ENCODE data around the gene USP17L21.
"Not testable (repeated sequence)": the region's sequence is repeated elsewhere in the genome, so short reads cannot be mapped to it uniquely, and the experiment has no call there.

The USP17L21 gene

DNA sequence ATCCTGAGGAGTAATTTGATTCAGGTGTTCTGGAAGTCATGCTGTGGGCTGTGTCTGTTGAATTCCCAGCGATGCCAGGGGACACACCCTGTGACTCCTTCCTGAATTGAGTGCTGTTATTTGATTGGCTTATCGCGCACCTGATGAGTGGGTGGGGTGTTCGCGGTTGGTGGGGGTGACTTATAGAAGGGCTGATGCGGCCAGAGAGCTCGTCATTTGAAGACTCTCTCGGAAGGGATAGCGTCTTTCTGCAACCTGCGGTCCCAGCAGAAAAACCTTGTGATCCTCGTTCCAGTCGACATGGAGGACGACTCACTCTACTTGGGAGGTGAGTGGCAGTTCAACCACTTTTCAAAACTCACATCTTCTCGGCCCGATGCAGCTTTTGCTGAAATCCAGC, 4.6 kb downstream of the USP17L21 start, which contains the start of gene USP17L22:
USP17L22 (plus strand) TSS at position 301 of the 400 bp plus-strand sequence; CDS start at position 301, 0 bp downstream.
- not testable (repeated sequence) for H3K27me3 ChIP-seq (ENCODE audit: control insufficient read depth, insufficient read depth, low read length); H3K4me3 ChIP-seq (ENCODE audit: low read length); H3K9ac ChIP-seq (ENCODE audit: low read depth, low read length); H3K9me3 ChIP-seq (replicated peaks; ENCODE audit: low read length); H3K4me1 ChIP-seq (ENCODE audit: control insufficient read depth, insufficient read depth, low read length); H3K36me3 ChIP-seq (ENCODE audit: insufficient read depth, low read length); H3K4me2 ChIP-seq (ENCODE audit: low read length)

DNA sequence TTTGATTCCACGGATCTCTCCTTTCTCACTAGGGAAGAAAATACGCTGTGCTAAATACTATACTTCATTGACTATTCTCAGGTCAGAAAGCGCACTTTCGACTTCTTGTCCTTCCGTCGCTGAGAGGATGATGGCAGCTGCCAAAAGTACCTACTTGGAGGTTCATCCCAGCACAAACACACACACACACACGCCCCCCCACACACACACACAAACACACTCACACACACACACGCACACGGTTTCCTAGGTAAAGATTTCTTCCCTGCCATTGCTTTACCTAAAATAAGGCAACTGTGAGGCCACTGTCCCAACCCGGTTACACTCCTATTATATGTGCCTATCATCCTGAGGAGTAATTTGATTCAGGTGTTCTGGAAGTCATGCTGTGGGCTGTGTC, 9.0 kb downstream of the USP17L21 start:
- not testable (repeated sequence) for H3K27me3 ChIP-seq (ENCODE audit: control insufficient read depth, insufficient read depth, low read length); H3K36me3 ChIP-seq (ENCODE audit: insufficient read depth, low read length); H3K4me2 ChIP-seq (ENCODE audit: low read length); H3K9me3 ChIP-seq (replicated peaks; ENCODE audit: low read length); H3K9ac ChIP-seq (ENCODE audit: low read depth, low read length); H3K4me3 ChIP-seq (ENCODE audit: low read length); H3K4me1 ChIP-seq (ENCODE audit: control insufficient read depth, insufficient read depth, low read length)

Measured in skeletal muscle satellite cell (primary cell).